ENCODE data around the gene CWC27.

- TF ChIP-seq JUND (IDR thresholded peaks at IDR 0.05), result no peak
- TF ChIP-seq YY1 (IDR thresholded peaks at IDR 0.05; ENCODE audit: low read depth), result no peak
- no peak for TF ChIP-seq RAD21 (IDR thresholded peaks at IDR 0.05; ENCODE audit: low read length)
- TF ChIP-seq RCOR1 (IDR thresholded peaks at IDR 0.05; ENCODE audit: low read length), result no peak
- TF ChIP-seq CTCF (IDR thresholded peaks at IDR 0.05), result no peak
Measured at GRCh38 chr5:64792469-64792868, 23.7 kb downstream of the CWC27 start.

Data from SK-N-SH (cell line).